Testis (tissue), 3 donors: ENCODE measurements around the gene NOP9. TPM values are rescaled to one million over a fixed set of nuclear protein-coding genes. Genes with fewer than 3 reads are reported as not detected.
A peak's percentile ranks its signal among the peaks of the same experiment; 100 is the strongest.

ENCODE experiments used
- DNase-seq: peaks from one replicate; pipeline ENCODE4 v3.0.0-alpha.2; 2019
- H3K27ac ChIP-seq, 2 donors: fragments of 200-600 bp; sonication (generic); one replicate each; pipeline ENCODE4 v1.5.1; 2019
- H3K27me3 ChIP-seq: fragments of 200-600 bp; sonication (generic); one replicate; pipeline ENCODE4 v1.5.1; 2019
- H3K36me3 ChIP-seq: fragments of 200-600 bp; sonication (generic); one replicate; pipeline ENCODE4 v1.5.1; 2017; ENCODE audit warnings: low read depth; ENCODE audit errors: missing control alignments
- H3K4me1 ChIP-seq: fragments of 200-600 bp; sonication (generic); one replicate; pipeline ENCODE4 v1.5.1; 2019
- H3K4me3 ChIP-seq, 2 donors: fragments of 200-600 bp; sonication (generic); one replicate each; pipeline ENCODE4 v1.5.1; 2017 to 2019
- H3K9me3 ChIP-seq: fragments of 200-600 bp; sonication (generic); one replicate; pipeline ENCODE4 v1.5.1; 2017
- POLR2A ChIP-seq: fragments of 450-650 bp; IDR thresholded peaks from one replicate; pipeline ENCODE4 v1.6.1; 2017; ENCODE audit warnings: antibody characterized with exemption, mild to moderate bottlenecking, moderate library complexity
- WGBS, 2 donors: methylation state at CpG; one replicate each; pipeline ENCODE4 v1.1.5; 2018; 5-methylcytosine and 5-hydroxymethylcytosine counted together
- intact Hi-C: fragments of 100-400 bp; cut with DNase I; formaldehyde crosslinking; loops from one replicate; pipeline ENCODE4 v1.15.1; 2023; ENCODE audit warnings: low total_unique reads
- polyA plus RNA-seq: library from polyadenylated mRNA; stranded (reverse); fragments of 350-450 nt; fragmentation: Illumina TruSeq; extraction: RNeasy Lipid Tissue Mini Kit (QIAGEN cat#74804); gene quantifications from one replicate; pipeline ENCODE4 v1.2.3, GENCODE V29; 2014; ENCODE audit warnings: low read depth, low replicate concordance; ENCODE audit not compliant: insufficient read depth
- total RNA-seq, 2 donors: library from RNA; depleted of rRNA; stranded (reverse); fragments of >200 nt; gene quantifications; one replicate each; pipeline ENCODE4 v1.2.3, GENCODE V29; 2016
- TF ChIP-seq, protein P1 (sequence below), 3 experiments: fragments of 450-650 bp in 2 of 3; fragments of 200-600 bp in 1 of 3; sonication (generic) in 1 of 3; IDR thresholded peaks; one replicate each; pipeline ENCODE4 v1.5.1; 2016 to 2019; ENCODE audit warnings: antibody characterized with exemption in 3 of 3, mild to moderate bottlenecking in 2 of 3, moderate library complexity in 1 of 3

Gene NOP9
- total and polyA plus RNA-seq, 3 donors from 2014 or later = 20.1 to 27.6 (median 25.0) TPM

DNA sequence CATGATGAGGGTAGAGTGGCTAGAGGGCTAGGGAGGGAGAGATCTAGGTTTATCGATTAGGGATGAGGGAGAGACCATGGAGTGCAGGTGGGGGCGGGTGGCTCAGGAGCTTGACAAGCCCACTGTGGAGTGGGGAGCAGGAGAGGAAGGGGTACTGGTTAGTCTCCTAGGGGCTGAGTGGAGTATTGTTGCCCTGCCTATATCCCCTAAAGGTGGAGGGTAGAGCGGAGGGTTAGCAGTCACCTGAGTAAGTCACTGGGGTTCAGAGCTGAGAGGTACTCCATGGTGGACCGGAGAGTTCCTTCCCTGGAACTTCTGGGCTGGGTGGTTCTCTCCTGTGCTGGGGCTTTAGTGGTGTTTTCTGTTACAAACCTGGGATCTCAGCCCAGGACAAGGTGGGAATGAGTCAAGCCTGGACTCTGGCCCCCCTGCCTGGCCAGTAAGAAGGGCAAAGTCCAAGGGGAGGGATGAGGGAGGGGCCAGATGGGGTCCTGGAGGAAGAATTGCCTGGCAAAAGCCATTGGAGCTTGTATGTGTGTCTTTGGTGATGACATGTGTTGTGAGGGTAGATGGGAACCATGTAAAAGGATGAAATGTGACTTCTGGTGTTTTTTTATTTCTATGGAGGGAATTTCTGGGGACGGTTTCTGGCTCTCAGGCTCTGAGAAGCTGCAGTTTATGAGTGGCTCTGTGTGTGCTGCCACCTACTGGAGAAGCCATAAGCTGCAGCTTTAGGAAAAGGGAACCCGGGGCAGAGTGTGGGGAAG, 8.1 kb downstream of the NOP9 start, which contains the start of gene CIDEB:
CIDEB (minus strand) TSS at position 403 of the 767 bp plus-strand sequence; CDS start at position 284, 119 bp downstream.
- TF ChIP-seq POLR2A = no peak
- TF ChIP-seq, protein P1, sequence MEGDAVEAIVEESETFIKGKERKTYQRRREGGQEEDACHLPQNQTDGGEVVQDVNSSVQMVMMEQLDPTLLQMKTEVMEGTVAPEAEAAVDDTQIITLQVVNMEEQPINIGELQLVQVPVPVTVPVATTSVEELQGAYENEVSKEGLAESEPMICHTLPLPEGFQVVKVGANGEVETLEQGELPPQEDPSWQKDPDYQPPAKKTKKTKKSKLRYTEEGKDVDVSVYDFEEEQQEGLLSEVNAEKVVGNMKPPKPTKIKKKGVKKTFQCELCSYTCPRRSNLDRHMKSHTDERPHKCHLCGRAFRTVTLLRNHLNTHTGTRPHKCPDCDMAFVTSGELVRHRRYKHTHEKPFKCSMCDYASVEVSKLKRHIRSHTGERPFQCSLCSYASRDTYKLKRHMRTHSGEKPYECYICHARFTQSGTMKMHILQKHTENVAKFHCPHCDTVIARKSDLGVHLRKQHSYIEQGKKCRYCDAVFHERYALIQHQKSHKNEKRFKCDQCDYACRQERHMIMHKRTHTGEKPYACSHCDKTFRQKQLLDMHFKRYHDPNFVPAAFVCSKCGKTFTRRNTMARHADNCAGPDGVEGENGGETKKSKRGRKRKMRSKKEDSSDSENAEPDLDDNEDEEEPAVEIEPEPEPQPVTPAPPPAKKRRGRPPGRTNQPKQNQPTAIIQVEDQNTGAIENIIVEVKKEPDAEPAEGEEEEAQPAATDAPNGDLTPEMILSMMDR (IDR thresholded peaks at IDR 0.05) = peak; percentile 61 to 91 (median 80)
- Histone ChIP-seq H3K27ac (no peak within 1 kb of the TSS), H3K36me3 (no peaks in the 10 kb centered on the region), H3K9me3 (no peaks in the 10 kb centered on the region), H3K4me1 (peaks cover 15% of the 10 kb centered on the region), H3K4me3 (no peak within 1 kb of the TSS), H3K27me3 (no peaks in the 10 kb centered on the region)
- 61 to 63% methylated on average over 6 of the region's 6 CpGs for WGBS, 2 donors
- intact Hi-C loops = no loop called here
- DNase-seq = peak; percentile 73

DNA sequence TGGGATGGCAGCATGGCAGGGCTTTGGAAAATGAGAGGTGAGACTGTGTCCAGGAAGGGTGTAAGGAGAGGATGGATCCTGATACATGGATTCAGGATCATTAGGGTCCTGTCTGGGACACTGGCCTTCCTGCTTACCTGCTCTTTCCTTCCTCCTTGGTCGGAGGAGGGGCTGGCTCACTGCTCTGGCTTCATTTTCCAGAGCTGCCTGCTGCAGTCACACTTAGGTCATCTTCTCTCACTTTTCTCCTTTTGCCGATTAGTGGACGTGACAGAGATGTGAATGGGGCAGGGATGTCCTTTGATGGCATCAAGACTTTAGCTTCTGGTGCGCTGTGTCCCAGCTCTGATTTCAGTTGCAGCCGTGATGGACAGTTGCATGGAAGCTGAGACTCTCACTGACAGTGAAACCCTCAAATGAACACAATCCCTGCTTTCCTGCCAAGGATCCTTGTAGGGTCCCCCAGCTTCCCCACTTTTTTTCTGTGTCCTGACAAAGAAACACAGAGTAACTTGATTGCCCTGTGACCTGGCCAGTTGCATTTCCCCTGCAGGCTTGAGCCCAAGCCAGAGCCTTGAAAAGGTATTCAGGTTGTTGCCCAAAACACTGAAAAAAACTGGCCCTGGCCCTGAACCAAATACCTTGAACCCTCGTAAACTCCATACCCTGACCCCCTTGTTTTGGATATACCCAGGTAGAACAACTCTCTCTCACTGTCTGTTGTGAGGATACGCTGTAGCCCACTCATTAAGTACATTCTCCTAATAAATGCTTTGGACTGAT, 8.9 kb downstream of the NOP9 start:
- Histone ChIP-seq H3K36me3 (no peaks in the 10 kb centered on the region), H3K27me3 (no peaks in the 10 kb centered on the region)
- 86 to 88% methylated on average over 7 of the region's 7 CpGs for WGBS, 2 donors

DNA sequence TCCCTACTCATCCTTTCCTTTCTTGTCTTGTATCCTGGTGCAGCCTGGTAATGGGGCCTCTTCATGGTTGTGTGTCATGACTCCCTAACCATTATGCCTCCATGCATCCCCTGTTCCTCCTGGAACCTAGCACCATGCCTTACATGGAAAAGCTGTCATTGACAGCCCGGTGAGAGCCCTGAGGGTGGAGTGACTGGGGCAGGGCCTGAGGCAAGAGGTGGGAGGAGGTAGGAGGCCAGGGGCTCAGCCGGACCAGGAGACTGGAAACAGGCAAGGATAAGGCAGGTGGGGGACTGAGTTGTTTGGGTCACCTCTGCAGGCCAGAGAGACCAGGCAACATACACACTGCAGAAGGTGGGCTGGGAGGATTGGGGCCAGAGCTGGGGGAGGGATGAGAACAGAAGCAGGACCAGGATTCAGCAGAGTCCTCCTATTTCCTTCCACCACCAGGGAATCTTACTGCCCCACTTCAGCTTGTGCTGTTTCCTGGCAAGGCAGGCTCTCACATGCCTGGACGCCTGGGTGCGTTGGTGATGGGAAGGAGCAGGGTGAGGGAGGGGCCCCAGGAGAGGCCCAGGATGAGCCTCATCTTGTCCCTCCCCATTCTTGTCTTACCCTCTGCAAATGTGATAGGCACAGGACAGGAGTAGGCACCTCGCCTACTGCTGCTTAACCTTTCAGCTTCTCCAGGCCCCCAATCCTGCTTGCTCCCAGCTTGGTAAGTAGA, 10.1 kb downstream of the NOP9 start, which contains the start of gene LTB4R2:
LTB4R2 (plus strand) TSS at position 603 of the 727 bp plus-strand sequence. CDS start 525 bp downstream, outside the sequence.
- Histone ChIP-seq H3K27ac (peak within 1 kb of the TSS; percentile 57 to 80), H3K4me1 (peaks cover 15% of the 10 kb centered on the region), H3K9me3 (no peaks in the 10 kb centered on the region), H3K36me3 (no peaks in the 10 kb centered on the region), H3K4me3 (peak within 1 kb of the TSS; percentile 55 to 65), H3K27me3 (no peaks in the 10 kb centered on the region)
- WGBS, 2 donors = 82 to 84% methylated on average over 5 of the region's 5 CpGs
- intact Hi-C loops = no loop called here
- TF ChIP-seq POLR2A = no peak
- DNase-seq = no peak

More for the DNA sequence above, 8.9 kb downstream of the NOP9 start:
- Histone ChIP-seq H3K27ac (no peak overlapping the region), H3K4me1 (peaks cover 15% of the 10 kb centered on the region), H3K4me3 (no peak overlapping the region), H3K9me3 (no peaks in the 10 kb centered on the region)
- intact Hi-C loops = no loop called here
- TF ChIP-seq POLR2A = no peak
- TF ChIP-seq, protein P1 (IDR thresholded peaks at IDR 0.05) = no peak
- DNase-seq = no peak

DNA sequence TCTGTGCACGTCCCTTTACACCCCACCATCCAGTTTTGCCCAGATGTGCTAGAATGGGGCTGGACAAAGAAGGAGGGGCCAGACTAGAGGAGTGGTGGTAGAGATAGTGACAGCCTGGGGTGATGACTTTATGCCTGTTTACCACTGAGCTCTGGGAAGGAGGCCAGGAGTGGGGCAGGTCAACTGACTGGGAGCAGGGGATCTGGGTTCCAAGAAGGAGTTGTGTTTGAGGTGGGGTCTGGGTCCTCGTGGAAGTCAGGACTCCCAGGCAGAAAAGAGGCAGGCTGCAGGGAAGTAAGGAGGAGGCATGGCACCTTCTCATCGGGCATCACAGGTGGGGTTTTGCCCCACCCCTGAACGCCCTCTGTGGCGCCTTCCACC, 10.6 kb downstream of the NOP9 start:
- H3K27me3 ChIP-seq = no peaks in the 10 kb centered on the region
- H3K36me3 ChIP-seq = no peaks in the 10 kb centered on the region
- H3K9me3 ChIP-seq = no peaks in the 10 kb centered on the region
- no peak for TF ChIP-seq POLR2A
- H3K27ac ChIP-seq = peak overlapping the region in 1 of 2 donors; percentile 80
- H3K4me3 ChIP-seq = peak overlapping the region; percentile 55 to 65
- peaks cover 15% of the 10 kb centered on the region for H3K4me1 ChIP-seq
- intact Hi-C loops = no loop called here
- 50 to 53% methylated on average over 3 to 5 of the region's 5 CpGs for WGBS, 2 donors
- DNase-seq = no peak

DNA sequence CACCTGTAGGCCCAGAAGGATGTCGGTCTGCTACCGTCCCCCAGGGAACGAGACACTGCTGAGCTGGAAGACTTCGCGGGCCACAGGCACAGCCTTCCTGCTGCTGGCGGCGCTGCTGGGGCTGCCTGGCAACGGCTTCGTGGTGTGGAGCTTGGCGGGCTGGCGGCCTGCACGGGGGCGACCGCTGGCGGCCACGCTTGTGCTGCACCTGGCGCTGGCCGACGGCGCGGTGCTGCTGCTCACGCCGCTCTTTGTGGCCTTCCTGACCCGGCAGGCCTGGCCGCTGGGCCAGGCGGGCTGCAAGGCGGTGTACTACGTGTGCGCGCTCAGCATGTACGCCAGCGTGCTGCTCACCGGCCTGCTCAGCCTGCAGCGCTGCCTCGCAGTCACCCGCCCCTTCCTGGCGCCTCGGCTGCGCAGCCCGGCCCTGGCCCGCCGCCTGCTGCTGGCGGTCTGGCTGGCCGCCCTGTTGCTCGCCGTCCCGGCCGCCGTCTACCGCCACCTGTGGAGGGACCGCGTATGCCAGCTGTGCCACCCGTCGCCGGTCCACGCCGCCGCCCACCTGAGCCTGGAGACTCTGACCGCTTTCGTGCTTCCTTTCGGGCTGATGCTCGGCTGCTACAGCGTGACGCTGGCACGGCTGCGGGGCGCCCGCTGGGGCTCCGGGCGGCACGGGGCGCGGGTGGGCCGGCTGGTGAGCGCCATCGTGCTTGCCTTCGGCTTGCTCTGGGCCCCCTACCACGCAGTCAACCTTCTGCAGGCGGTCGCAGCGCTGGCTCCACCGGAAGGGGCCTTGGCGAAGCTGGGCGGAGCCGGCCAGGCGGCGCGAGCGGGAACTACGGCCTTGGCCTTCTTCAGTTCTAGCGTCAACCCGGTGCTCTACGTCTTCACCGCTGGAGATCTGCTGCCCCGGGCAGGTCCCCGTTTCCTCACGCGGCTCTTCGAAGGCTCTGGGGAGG, 11.3 kb downstream of the NOP9 start, which contains the start of gene LTB4R:
LTB4R (plus strand) TSS at position 857 of the 959 bp plus-strand sequence. CDS start 4,150 bp downstream, outside the sequence.
- H3K27ac ChIP-seq = peak within 1 kb of the TSS; percentile 57 to 80
- H3K9me3 ChIP-seq = no peaks in the 10 kb centered on the region
- peak; percentile 71 for DNase-seq
- H3K4me1 ChIP-seq = peaks cover 15% of the 10 kb centered on the region
- no peak for TF ChIP-seq POLR2A
- TF ChIP-seq, protein P1 (IDR thresholded peaks at IDR 0.05) = peak in 1 of 3 experiments; percentile 12
- no peaks in the 10 kb centered on the region for H3K36me3 ChIP-seq
- H3K27me3 ChIP-seq = no peaks in the 10 kb centered on the region
- intact Hi-C loops = no loop called here
- peak within 1 kb of the TSS; percentile 55 to 65 for H3K4me3 ChIP-seq
- 27% methylated on average over 70 of the region's 99 CpGs; no CpG with 5 or more reads in 1 of the 2 donors for WGBS, 2 donors
